MV-4-11 (cell line): ENCODE results near the gene TAF3.

Source experiments
- DNase-seq: peaks from one replicate; lab custom pipeline; 2025; lab: John Stamatoyannopoulos, UW

The TAF3 gene

DNA sequence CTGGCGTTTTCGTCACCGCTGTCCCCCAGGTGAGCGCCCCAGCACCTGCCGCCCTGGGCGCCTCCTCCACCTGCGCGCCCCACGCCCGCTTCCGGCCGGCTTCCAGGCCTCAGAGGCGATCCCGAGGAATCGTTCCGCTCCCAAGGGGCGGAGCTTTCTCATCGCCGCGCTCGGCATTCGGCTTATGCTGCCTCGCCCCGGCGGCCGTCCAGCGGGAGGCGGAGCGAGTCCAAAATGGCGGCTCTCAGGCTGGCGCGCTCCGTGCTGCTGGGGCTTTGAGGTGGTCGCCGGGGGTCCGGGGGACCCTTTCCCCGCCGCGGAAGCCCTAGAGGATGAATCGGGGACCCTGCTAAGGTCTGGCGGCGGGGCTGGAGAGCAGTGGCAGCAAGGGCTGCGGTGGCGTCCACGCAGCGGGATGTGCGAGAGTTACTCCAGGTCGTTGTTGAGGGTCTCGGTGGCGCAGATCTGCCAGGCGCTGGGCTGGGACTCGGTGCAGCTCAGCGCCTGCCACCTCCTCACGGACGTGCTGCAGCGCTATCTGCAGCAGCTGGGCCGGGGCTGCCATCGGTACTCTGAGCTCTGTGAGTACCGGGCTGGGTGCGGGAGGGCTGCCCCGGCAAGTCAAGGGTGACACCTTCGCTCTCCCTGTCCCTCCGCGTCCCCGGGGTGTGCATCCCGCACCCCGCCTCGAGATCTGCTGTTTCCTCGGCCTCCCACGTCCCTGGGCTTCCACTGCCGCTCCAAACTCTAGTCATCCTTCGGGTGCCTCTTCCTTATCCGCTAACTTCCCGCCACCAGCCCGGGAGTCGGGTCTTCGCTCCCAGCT, at the start of gene TAF3:
TAF3 (plus strand) TSS at position 211 of the 826 bp plus-strand sequence; CDS start at position 416, 205 bp downstream.
- DNase-seq: peak; percentile 82

DNA sequence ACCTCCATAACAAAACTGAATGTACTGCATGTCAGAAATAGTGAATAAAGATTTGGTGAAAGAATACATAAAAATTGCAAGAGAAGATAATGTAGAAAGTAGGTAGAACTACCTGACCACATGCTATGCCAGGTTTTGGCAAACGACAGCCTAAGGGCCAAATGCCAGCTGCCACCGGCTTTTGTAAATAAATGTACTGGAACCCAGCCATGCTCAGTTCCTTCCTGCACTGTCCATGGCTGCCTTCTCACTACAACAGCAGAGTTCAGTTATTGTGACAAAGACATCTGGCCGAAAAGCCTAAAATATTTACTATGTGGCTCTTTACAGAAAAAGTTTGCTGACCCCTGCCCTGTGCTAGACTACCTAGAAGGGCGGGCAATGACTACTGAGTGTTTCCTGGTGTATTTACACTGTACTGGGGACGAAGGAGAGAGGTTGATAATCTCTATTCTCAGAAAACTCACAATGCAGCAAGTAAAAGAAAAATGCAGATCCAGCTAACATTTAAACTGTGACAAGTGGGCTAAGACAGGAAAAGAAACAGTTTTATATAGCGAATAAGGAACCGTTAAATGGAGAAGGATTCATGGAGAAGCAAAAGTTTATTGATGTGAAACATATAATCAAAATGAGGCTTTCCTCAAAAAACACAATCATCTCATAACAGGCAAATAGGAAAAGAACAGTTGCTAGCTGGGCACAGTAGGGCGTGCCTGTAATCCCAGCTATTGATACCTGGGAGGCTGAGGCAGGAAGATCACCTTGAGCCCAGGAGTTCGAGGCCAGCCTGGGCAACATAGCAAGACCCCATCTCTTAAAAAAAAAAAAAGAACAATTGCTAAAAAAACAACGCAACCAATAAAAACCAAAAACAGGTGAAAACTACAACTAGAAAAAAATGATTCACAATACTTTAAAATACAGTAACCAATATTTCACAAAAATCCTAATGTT, 44.2 kb upstream of the TAF3 start:
- no peak for DNase-seq

- no peak for DNase-seq
Measured at GRCh38 chr10:7776777-7777176, 41.5 kb upstream of the TAF3 start.

GRCh38 chr10:7782194-7782593, 36.1 kb upstream of the TAF3 start:
- DNase-seq: peak; percentile 44

GRCh38 chr10:7786430-7786829, 31.9 kb upstream of the TAF3 start:
- peak; percentile 46 for DNase-seq

- no peak for DNase-seq
Measured at GRCh38 chr10:7787150-7787856, 31.0 kb upstream of the TAF3 start.

DNA sequence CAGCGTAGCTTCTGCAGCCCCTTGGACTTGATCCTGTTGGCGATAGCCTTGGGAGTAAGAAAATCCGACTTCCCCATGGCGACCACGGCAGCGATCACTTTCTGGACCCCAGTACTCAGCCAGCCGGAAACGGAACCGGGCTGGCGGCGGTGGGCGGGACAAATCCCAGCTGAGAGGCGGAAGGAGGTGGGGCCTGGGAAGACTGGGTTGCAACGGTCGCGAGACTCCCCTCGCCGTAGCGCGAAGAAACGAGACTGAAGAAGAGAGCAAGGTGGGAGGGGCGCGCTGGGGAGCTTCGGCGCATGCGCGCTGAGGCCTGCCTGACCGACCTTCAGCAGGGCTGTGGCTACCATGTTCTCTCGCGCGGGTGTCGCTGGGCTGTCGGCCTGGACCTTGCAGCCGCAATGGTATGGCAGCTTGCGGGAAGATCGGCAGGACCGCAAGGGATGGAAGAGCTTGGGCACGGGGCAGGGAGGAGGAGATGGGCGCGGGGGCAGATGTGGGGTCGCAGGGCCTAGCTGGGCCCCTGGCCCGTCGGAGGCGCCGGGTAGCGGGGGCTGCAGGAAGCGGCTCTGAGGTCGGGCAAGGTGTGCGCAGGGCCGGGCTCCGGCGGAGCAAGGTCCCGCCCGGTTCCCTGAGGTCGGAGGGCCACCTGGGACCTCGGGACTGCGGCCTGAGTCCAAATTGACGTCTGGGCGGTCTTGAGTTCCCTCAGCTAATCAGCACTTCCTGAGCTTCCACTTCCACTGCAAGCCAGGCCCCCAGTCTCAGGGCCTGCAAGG, 30.3 kb upstream of the TAF3 start, which contains the start of the genes ATP5F1C and KIN:
ATP5F1C (plus strand) TSS at position 321 of the 782 bp plus-strand sequence; CDS start at position 352, 31 bp downstream.
KIN (minus strand) TSS at position 137 of the 782 bp plus-strand sequence; CDS start at position 77, 60 bp downstream.
- DNase-seq: peak; percentile 93

GRCh38 chr10:7788639-7789286, 29.5 kb upstream of the TAF3 start:
- DNase-seq: no peak

- DNase-seq: no peak
Measured at GRCh38 chr10:7789390-7789789, 28.9 kb upstream of the TAF3 start.

GRCh38 chr10:7792541-7792940, 25.8 kb upstream of the TAF3 start:
- DNase-seq: no peak

GRCh38 chr10:7794251-7795026, 23.9 kb upstream of the TAF3 start:
- DNase-seq: no peak

DNA sequence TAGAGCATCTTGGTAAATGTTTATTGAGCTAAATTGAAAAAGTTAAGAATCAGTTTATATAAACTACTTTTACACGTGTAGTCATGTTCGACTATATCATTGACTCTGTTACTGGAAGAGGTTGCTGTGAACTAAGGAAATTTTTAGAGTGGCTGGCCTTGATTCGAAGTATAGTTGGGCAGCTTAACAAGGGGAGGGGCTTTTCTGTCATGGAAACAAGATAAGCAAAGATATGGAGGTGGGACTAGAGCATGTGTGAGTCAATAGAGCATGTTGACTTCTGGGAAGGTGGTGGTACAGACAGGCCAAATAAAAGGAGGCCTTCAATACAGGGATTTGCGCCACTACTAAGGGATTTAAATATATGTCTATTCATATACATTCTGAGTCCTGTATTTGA, 22.7 kb upstream of the TAF3 start:
- no peak for DNase-seq

DNA sequence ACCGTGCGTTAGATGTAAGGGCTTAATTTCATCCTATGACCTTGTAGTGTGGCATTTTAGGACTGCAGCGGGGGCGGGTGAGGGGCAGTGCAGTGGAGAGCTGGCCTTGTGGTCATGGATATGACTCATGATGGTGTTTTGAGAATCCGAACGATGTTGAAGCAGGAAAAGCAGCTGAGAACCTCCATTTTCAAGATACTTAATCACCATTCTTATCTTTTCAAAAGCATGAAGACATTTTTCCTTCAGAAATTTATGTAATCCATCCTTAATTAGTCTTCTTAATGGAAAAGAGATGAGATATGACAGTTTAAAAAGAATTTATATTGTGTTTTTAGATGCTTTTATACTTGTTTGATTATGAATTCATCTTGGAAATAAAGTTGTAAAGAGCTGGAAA, 20.7 kb upstream of the TAF3 start:
- peak; percentile 68 for DNase-seq

- DNase-seq: no peak
Measured at GRCh38 chr10:7802606-7803005, 15.7 kb upstream of the TAF3 start.

- DNase-seq: no peak
Measured at GRCh38 chr10:7804216-7804615, 14.1 kb upstream of the TAF3 start.

DNA sequence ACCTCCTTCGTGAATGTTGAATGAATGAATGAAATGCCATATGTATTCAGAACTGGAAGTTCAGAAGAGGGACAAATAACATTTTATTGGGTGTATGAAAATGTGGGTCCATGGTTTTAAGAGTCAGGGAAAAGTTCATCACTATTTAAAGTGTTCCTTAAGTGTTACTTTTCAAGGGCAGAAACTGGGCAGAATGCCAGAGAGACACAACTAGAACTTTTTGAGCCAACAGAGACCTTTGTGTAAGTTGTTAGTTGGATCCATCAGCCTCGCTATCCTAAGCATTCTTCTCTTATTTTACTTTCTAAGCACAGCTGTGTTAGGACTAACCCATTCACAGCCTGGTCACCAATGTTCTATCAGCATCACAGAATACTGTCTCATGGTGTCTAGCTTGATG, 13.6 kb upstream of the TAF3 start:
- DNase-seq: no peak

- no peak for DNase-seq
Measured at GRCh38 chr10:7808686-7809267, 9.5 kb upstream of the TAF3 start.

DNA sequence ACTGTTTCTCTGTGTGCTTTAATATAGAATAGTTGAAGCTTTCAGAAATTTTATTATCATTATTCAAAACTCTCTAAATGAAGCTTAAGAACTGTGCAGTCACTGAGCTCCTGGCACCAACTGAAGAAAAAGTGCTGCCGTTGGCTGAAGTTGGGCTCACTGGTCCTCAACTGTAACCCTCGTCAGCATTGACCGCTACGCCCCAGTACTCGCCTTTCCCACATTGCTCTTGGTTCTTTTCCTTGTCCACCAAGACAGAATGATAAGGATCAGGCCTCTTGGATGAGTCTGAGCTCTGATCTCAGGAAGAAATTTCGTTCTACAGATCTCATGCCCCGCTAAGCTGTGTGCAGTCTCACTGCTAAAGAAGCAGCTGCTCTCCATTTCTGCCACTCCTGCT, 7.9 kb upstream of the TAF3 start:
- DNase-seq: no peak

GRCh38 chr10:7811000-7811399, 7.3 kb upstream of the TAF3 start:
- no peak for DNase-seq
